GM23338 (cell line): ENCODE measurements around the gene MAD1L1. TPM values are rescaled to one million over a fixed set of nuclear protein-coding genes. Genes with fewer than 3 reads are reported as not detected.

Experiments used
- ATAC-seq: fragments of 200-7000 bp; cut with Tn5 transposase; 3 replicates; pipeline ENCODE4 v1.9.1; 2020
- DNase-seq: peaks from one replicate; pipeline ENCODE4 v3.0.0-alpha.2; 2015; ENCODE audit warnings: low spot score
- H2AFZ ChIP-seq: fragments of 200-600 bp; sonication (generic); 2 replicates; pipeline ENCODE4 v1.8.0; 2016; ENCODE audit warnings: antibody characterized with exemption, mild to moderate bottlenecking, moderate library complexity
- H3F3A ChIP-seq: fragments of 200-600 bp; sonication (generic); replicated peaks from 2 replicates; pipeline ENCODE4 v1.8.0; 2017; ENCODE audit warnings: antibody characterized with exemption, mixed run types, low read depth
- H3K27ac ChIP-seq: fragments of 200-600 bp; sonication (generic); 2 replicates; pipeline ENCODE4 v1.6.1; 2016; ENCODE audit warnings: low read depth
- H3K27me3 ChIP-seq: fragments of 200-600 bp; sonication (generic); 2 replicates; pipeline ENCODE4 v1.8.0; 2016; ENCODE audit warnings: mild to moderate bottlenecking, mixed run types, moderate library complexity; ENCODE audit not compliant: insufficient read depth
- H3K36me3 ChIP-seq: fragments of 200-600 bp; sonication (generic); 2 replicates; pipeline ENCODE4 v1.8.0; 2016; ENCODE audit warnings: mild to moderate bottlenecking; ENCODE audit not compliant: insufficient read depth
- H3K4me1 ChIP-seq: fragments of 200-600 bp; sonication (generic); 2 replicates; pipeline ENCODE4 v1.8.0; 2016; ENCODE audit warnings: mild to moderate bottlenecking, moderate library complexity; ENCODE audit not compliant: insufficient read depth
- H3K4me2 ChIP-seq: fragments of 200-600 bp; sonication (generic); 2 replicates; pipeline ENCODE4 v1.7.1; 2017; ENCODE audit warnings: mixed run types
- H3K4me3 ChIP-seq: fragments of 200-600 bp; sonication (generic); 2 replicates; pipeline ENCODE4 v1.6.1; 2016; ENCODE audit warnings: mixed run types
- H3K79me2 ChIP-seq: fragments of 200-600 bp; sonication (generic); replicated peaks from 2 replicates; pipeline ENCODE4 v1.8.0; 2017; ENCODE audit warnings: mild to moderate bottlenecking; ENCODE audit not compliant: insufficient read depth
- H3K9me2 ChIP-seq: fragments of 200-600 bp; sonication (generic); 2 replicates; pipeline ENCODE4 v1.8.0; 2017; ENCODE audit not compliant: insufficient read depth
- H4K20me1 ChIP-seq: fragments of 200-600 bp; sonication (generic); replicated peaks from 2 replicates; pipeline ENCODE4 v1.8.0; 2017; ENCODE audit warnings: mild to moderate bottlenecking; ENCODE audit not compliant: insufficient read depth
- H3K27ac Mint-ChIP-seq: 2 replicates; pipeline ENCODE4 v1.8.0; 2020; ENCODE audit warnings: inconsistent platforms, mild to moderate bottlenecking, moderate library complexity, mixed read lengths
- H3K27me3 Mint-ChIP-seq: 3 replicates; pipeline ENCODE4 v1.8.0; 2022; ENCODE audit warnings: low read depth, mild to moderate bottlenecking, moderate library complexity, mixed read lengths, inconsistent platforms; ENCODE audit not compliant: insufficient read depth, poor library complexity
- H3K36me3 Mint-ChIP-seq: 3 replicates; pipeline ENCODE4 v1.8.0; 2021; ENCODE audit warnings: low read depth, mild to moderate bottlenecking, inconsistent platforms, moderate library complexity, mixed read lengths
- H3K4me1 Mint-ChIP-seq: 3 replicates; pipeline ENCODE4 v1.8.0; 2020; ENCODE audit warnings: mild to moderate bottlenecking, inconsistent platforms, mixed read lengths
- H3K4me3 Mint-ChIP-seq: 3 replicates; pipeline ENCODE4 v1.8.0; 2021; ENCODE audit warnings: moderate library complexity, mild to moderate bottlenecking, inconsistent platforms, mixed read lengths
- H3K9me3 Mint-ChIP-seq: 3 replicates; pipeline ENCODE4 v1.8.0; 2020; ENCODE audit warnings: moderate library complexity, mild to moderate bottlenecking, inconsistent platforms, mixed read lengths
- CREB1 ChIP-seq: fragments of 250-450 bp; sonication (Bioruptor Pico); IDR thresholded peaks from 2 replicates; pipeline ENCODE4 v1.5.0; 2020; ENCODE audit warnings: low read depth, mild to moderate bottlenecking, moderate library complexity
- CTCF ChIP-seq, 2 experiments: fragments of 200-600 bp in 1 of 2; sonication (generic) in 1 of 2; conservative IDR thresholded peaks; 2 replicates each; pipeline versions ENCODE4 v1.5.1 to v1.6.1; 2016 to 2017; ENCODE audit warnings: antibody characterized with exemption in 2 of 2, low read depth in 2 of 2, mild to moderate bottlenecking in 2 of 2, moderate library complexity in 1 of 2
- ETS1 ChIP-seq: IDR thresholded peaks from 2 replicates; pipeline ENCODE4 v1.6.1; 2016; ENCODE audit warnings: antibody characterized with exemption
- EZH2 ChIP-seq: fragments of 200-600 bp; sonication (generic); IDR thresholded peaks from one replicate; pipeline ENCODE4 v1.8.0; 2017; ENCODE audit warnings: antibody characterized with exemption, mild to moderate bottlenecking, low read depth; ENCODE audit not compliant: unreplicated experiment
- EZH2phosphoT487 ChIP-seq: fragments of 200-600 bp; sonication (generic); IDR thresholded peaks from one replicate; pipeline ENCODE4 v1.8.1; 2018; ENCODE audit warnings: antibody characterized with exemption; ENCODE audit not compliant: unreplicated experiment
- JUNB ChIP-seq: IDR thresholded peaks from one replicate; pipeline ENCODE4 v1.6.1; 2016; ENCODE audit warnings: antibody characterized with exemption; ENCODE audit not compliant: unreplicated experiment
- NANOG ChIP-seq: IDR thresholded peaks from 2 replicates; pipeline ENCODE4 v1.6.1; 2016; ENCODE audit warnings: antibody characterized with exemption, borderline replicate concordance
- POLR2AphosphoS5 ChIP-seq: IDR thresholded peaks from 2 replicates; pipeline ENCODE4 v1.6.1; 2016; ENCODE audit warnings: antibody characterized with exemption, low read depth
- REST ChIP-seq: IDR thresholded peaks from one replicate; pipeline ENCODE4 v1.6.1; 2018; ENCODE audit warnings: antibody characterized with exemption; ENCODE audit not compliant: unreplicated experiment
- STAT1 ChIP-seq: IDR thresholded peaks from one replicate; pipeline ENCODE4 v1.6.1; 2016; ENCODE audit warnings: antibody characterized with exemption; ENCODE audit not compliant: unreplicated experiment
- ZNF114 ChIP-seq: fragments of 250-450 bp; sonication (Bioruptor Pico); IDR thresholded peaks from 2 replicates; pipeline ENCODE4 v1.5.0; 2020; ENCODE audit warnings: mild to moderate bottlenecking, moderate library complexity
- ZNF331 ChIP-seq: fragments of 250-450 bp; sonication (Bioruptor Pico); IDR thresholded peaks from 2 replicates; pipeline ENCODE4 v1.5.0; 2020; ENCODE audit warnings: low read depth, mild to moderate bottlenecking, moderate library complexity
- ZNF462 ChIP-seq: fragments of 250-450 bp; sonication (Bioruptor Pico); IDR thresholded peaks from 2 replicates; pipeline ENCODE4 v1.5.0; 2020; ENCODE audit warnings: mild to moderate bottlenecking, moderate library complexity
- polyA plus RNA-seq: library from polyadenylated mRNA; unstranded; fragments of >200 nt; fragmentation: Nextera tagmentation; extraction: Ambion mirVana; gene quantifications from 2 replicates; pipeline ENCODE4 v1.2.1, GENCODE V29; 2016
- total RNA-seq: library from RNA; depleted of rRNA; stranded (reverse); fragments of >200 nt; shearing (Covaris generic); gene quantifications from 2 replicates; pipeline ENCODE4 v1.2.3, GENCODE V29; 2014

MAD1L1 gene
- total and polyA plus RNA-seq, 2 experiments from 2014 or later: 40.3 to 59.3 TPM

GRCh38 chr7:2094454-2095045 is 138.2 kb downstream of the MAD1L1 start:
- Mint-ChIP-seq H3K36me3 (peaks cover 22% of the 10 kb centered on the region), H3K4me1 (no peaks in the 10 kb centered on the region), H3K9me3 (peaks cover 4% of the 10 kb centered on the region; the same call in 2 of the 3 replicates), H3K27ac (no peak overlapping the region), H3K4me3 (no peak overlapping the region; the same call in 2 of the 3 replicates), H3K27me3 (peaks cover 7% of the 10 kb centered on the region)
- no peaks in the 10 kb centered on the region for H3F3A ChIP-seq
- no peaks in the 10 kb centered on the region for H4K20me1 ChIP-seq
- no peaks in the 10 kb centered on the region for H3K79me2 ChIP-seq
- H3K36me3 ChIP-seq: no peaks in the 10 kb centered on the region
- no peak overlapping the region for H3K4me3 ChIP-seq
- no peak overlapping the region for H3K27ac ChIP-seq
- no peaks in the 10 kb centered on the region for H3K27me3 ChIP-seq
- ATAC-seq (no peak), DNase-seq (no peak)
- no peak for TF ChIP-seq POLR2AphosphoS5
- no peak for TF ChIP-seq EZH2phosphoT487
- TF ChIP-seq ETS1: no peak
- no peak for TF ChIP-seq EZH2
- TF ChIP-seq STAT1: no peak
- TF ChIP-seq ZNF462 (CRISPR knock-in tag): no peak
- TF ChIP-seq CREB1 (CRISPR knock-in tag): no peak
- TF ChIP-seq ZNF114 (CRISPR knock-in tag): no peak
- no peak for TF ChIP-seq JUNB
- TF ChIP-seq NANOG: no peak
- TF ChIP-seq CTCF (conservative IDR thresholded peaks at IDR 0.05; ENCODE audit: low read depth in 2 of 2): no peak
- TF ChIP-seq REST: no peak
- no peak for TF ChIP-seq ZNF331
- no peak overlapping the region for H3K4me2 ChIP-seq
- no peak overlapping the region for H2AFZ ChIP-seq
- no peaks in the 10 kb centered on the region for H3K9me2 ChIP-seq
- no peaks in the 10 kb centered on the region for H3K4me1 ChIP-seq
